Measurements from ENCODE around the gene FAM25A.
"Not testable (repeated sequence)": the region's sequence is repeated elsewhere in the genome, so short reads cannot be mapped to it uniquely, and the experiment has no call there.

Gene FAM25A

DNA sequence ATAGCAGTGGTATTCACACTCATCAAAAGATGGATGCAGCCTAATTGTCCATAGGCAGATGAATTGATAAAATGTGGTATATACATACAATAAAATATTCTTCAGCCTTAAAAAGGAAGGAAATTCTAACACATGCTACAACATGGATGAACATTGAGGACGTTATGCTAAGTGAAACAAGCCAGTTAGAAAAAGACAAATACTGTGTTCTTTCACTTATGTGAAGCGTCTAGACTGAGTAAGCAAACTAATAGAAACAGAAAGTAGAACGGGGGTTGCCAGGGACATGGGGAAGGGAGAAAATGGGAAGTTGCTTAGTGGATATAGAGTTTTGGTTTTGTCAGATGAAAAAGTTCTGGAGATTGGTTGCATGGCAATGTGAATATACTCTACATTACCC is 6.6 kb upstream of the FAM25A start:
- DNase-seq (ENCODE audit: low read depth) = not testable (repeated sequence)

DNA sequence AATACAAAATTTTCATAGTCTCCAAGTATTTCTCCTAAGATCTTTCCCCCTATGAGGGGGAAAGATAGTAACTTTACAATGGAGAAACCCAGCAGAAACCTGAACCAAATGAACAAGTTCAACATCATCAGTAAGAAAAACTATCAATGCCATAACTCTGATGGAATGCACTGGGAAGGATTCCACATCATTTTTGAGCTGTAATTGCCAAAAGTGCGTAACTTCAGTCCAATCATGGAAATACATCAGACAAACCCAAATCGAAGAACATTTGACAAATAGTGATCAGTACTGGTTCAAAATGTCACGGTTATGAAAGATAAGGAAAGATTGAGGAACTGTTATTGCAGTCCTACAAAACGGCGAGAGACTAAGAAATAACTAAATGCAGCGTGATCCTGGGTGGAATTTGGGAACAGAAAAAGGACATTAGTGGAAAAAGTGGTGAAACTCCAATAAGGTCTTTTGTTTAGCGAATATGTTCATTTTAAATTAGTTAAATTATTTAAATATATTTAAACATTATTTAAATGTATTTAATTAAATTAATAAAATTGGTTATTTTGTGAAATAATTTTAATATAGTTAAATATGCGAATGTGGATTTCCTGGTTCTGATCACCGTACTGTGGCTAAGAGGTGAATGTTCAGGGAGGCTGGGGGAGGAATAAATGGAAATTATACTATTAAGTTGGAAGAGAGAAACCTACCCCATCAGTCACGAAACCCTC is 4.9 kb upstream of the FAM25A start:
- not testable (repeated sequence) for DNase-seq (ENCODE audit: low read depth)

DNA sequence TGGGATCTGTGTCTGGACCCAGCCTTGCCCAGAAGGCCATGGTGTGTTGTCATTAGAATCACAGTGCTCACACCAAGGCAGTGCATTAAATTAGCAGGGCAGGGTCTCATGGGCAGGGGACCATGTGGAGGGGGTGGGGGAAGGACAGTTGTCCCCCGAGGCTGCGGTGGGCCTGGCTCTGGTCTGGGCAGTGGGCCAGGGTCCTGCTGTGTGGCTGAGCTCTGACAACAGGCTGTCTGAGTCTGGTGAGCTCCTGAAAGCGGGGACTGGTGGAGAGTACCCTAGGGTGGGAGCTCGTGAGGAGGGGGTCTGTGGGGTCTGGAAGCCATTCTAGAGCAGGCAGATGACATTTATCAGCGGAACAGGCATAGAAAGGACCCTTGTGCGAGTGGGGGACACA is 2.0 kb upstream of the FAM25A start:
- DNase-seq (ENCODE audit: low read depth) = not testable (repeated sequence)

DNA sequence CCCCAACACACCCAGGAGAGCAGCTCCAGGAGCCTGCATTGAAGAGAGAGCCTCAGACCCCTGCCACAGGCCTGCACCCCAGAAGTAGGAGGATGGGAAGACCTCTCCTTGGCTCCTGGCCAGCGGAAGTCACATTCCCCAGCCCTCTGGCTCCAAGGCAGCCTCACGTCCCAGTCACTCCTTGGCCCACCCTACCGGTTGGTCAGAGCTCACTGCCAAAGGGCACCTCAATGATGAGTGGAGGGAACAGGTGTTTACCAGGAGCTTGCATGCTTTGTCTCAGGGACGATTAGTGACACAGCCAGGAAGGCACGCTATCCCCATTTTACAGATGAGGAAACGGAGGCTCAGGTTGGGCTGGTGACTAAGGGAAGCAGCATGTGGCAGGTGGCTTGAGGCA is 1.0 kb upstream of the FAM25A start:
- DNase-seq (ENCODE audit: low read depth) = not testable (repeated sequence)

DNA sequence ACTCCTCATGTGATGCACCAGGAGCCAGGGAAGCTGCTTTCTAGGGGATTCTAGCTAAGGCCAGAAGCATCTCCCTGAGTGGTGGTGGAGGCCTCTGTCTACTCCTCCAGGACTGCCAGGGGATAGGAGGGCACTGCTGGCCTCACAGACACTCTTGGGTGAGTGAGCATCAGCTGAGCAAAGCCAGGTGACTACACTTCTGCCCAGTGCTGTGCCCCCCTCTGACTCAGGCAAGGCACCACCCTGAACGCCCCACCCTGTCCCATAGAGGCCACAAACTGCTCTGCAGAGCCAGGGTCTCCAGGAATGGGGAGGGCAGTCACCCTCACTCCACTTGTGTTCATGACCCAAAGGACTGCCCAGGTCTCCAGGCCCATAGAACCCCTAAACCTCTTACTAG is 590 bp upstream of the FAM25A start:
- not testable (repeated sequence) for DNase-seq (ENCODE audit: low read depth)

DNA sequence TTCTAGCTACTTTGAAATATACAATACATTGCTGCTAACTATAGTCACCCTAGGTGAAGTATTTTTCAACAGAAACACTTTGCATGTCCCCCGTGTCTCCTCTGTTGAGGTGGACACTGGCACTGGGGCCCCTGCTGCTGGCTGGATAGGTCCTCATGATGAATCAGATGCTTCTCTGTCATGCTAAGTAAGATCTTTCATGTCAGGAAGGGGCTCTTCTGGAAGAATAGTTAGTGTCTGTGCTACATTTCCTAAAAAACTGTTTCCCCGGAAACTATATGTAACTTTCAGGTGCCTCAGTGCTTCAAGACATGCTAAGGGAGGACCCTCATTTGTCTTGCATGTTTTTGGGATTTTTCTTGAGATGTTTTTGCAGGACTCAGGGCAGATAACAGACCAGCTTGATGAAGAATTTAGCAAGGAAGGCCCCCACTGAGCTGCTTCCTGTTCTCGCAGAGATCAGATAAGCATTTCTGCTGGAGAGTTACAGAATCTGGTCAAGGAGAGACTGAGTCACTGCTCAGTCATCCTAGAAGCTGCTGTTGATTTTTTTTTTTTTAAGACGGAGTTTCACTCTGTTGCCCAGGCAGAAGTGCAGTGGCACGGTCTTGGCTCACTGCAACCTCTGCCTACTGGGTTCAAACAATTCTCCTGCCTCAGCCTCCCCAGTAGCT is 5.3 kb downstream of the FAM25A start:
- DNase-seq (ENCODE audit: low read depth) = not testable (repeated sequence)

DNA sequence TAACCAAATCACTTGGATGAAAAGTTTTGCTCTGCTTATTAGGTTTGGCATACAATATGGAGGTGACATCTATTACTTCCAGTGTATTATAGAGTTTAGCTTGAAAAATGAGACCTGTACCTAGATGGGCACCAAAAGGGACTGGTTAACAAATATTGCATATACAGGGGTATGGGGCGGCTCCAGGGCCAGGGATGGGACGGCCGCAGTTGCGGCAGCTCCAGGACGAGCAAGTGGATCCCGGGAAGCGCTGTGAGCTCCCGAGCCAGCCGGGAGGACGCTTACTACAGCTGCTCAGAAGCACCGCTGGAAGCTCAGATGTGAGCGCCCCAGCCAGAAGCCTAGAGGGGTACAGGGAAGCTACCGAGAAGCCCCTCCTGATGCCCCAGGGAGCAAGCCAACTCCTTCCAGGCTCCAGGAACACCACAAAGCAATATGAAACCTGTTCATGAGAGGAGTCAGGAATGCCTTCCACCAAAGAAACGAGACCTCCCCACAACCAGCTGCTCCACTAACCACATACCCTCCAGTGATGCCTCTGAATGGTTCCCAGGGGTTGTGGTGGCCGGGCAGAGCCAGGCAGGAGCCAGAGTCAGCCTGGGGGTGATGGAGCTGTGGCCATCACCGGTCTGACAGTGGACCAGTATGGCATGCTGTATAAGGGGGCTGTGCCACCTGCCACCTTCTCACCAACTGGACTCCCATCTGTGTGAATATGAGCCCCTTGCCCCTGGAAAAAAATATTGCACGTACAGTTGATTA is 6.8 kb downstream of the FAM25A start:
- DNase-seq (ENCODE audit: low read depth) = not testable (repeated sequence)

DNA sequence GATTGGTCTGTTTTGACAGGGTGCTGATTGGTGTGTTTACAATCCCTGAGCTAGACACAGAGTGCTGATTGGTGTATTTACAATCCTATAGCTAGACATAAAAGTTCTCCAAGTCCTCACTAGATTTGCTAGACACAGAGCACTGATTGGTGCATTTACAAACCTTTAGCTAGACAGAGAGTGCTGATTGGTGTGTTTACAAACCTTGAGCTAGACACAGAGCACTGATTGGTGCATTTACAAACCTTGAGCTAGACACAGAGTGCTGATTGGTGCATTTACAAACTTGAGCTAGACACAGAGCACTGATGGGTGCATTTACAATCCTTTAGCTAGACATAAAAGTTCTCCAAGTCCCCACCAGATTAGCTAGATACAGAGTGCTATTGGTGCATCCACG is 10.3 kb downstream of the FAM25A start:
- DNase-seq (ENCODE audit: low read depth) = not testable (repeated sequence)

DNA sequence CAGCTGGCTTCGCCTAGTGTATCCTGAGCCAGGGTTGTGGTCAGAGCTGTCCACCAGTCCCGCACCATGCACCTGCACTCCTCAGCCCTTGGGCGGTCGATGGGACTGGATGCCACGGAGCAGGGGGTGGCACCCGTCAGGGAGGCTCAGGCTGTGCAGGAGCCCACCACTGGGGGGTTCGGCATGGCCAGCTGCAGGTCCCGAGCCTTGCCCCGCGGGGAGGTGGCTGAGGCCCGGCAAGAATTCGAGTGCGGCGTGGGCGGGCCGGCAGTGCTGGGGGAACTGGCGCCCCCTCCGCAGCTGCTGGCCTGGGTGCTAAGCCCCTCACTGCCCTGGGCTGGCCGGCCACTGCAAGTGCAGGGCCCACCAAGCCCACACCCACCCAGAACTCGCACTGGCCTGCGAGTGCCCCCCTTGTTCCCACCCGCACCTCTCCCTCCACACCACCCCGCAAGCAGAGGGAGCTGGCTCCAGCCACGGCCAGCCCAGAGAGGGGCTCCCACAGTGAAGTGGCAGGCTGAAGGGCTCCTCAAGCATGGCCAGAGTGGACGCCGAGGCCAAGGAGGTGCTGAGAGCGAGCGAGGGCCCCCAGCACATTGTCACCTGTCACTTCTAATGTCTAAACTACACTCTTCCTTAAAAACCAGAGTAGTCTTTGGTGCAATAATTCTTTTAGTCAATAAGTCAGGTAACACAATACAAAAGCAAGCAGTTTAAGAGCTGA is 11.0 kb downstream of the FAM25A start:
- DNase-seq (ENCODE audit: low read depth) = no peak

DNA sequence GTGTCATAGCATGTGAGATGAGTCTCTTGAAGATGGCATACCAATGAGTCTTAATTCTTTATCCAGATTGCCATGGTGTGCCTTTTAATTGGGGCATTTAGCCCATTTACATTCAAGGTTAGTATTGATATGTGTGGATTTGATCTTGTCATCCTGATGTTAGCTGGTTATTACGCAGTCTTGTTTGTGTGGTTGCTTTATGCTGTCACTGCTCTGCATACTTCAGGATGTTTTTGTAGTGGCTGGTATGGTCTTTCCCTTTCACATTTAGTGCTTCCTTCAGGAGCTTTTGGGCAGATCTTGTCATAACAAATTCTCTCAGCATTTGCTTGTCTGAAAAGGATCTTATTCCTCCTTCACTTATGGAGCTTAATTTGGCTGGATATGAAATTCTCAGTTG is 16.5 kb downstream of the FAM25A start:
- no peak for DNase-seq (ENCODE audit: low read depth)

DNA sequence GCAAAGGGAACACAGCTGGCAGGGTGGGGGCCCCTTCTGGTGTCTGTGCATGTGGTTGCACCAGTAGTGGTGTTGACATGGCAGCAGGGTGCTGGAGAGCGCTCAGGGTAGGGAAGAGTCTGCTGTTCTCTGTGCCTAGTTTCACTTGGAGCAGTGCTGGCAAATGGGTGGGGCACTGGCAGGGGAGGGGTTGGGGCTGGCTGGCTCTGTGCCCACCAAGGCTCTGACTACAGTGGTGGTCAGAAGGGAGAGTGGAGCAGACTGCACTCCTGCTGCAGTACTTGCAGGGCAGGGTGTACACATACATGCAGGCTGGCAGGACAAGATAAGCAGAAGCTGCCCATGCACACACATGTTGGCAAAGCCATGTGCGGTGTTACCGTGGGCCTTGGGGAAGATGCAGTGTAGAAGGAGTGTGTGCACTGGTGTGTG is 18.2 kb downstream of the FAM25A start:
- DNase-seq (ENCODE audit: low read depth) = no peak

DNA sequence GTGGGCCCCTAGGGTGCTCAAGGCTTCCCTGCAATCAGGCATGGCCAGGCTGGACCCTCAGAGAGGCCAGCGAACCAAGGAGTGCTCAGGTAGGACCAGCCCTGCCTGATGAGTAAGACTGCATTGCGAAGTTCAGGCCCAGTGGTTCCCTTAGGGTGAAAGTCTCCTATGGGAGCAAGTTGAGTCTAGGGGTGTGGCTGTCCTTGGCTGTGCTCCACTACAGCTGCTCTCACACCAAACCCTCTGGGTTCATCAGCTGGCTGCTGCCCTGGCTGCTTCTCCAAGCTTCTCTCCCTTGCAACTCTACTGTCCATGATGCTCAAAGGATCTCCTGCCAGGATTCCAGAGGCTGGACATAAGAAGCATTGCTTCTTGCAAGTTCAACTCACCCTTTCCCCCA is 18.7 kb downstream of the FAM25A start:
- DNase-seq (ENCODE audit: low read depth) = no peak

DNA sequence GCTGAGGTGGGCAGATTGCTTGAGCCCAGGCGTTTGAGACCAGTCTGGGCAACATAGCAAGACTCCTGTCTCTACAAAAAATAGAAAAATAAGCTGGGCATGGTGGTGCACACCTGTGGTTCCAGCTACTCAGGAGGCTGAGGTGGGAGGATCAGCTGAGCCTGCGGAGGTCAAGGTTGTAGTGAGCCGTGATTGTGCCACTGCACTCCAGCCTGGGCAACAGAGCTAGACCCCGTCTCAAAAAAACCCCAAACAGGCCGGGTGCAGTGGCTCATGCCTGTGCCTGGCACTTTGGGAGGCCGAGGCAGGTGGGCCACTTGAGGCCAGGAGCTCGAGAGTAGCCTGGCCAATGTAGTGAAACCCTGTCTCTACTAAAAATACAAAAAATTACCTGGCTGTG is 23.5 kb downstream of the FAM25A start:
- DNase-seq (ENCODE audit: low read depth) = not testable (repeated sequence)

DNA sequence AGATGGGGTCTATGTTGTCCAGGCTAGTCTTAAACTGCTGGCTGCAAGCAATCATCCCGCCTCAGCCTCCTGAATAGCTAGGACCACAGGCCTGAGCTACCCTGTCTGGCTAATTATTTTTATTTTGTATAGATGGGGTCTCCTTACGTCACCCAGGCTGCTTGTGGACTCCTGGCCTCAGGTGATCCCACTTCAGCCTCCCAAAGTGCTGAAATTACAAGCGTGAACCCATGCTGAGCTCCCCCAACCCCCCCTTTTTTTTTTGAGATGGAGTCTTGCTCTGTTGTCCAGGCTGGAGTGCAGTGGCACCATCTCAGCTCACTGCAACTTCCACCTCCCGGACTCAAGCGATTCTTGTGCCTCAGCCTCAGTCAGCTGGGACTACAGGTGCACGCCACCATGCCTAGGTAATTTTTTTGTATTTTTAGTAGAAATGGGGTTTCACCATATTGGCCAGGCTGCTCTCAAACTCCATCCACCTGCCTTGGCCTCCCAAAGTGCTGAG is 25.4 kb downstream of the FAM25A start:
- DNase-seq (ENCODE audit: low read depth) = no peak

DNA sequence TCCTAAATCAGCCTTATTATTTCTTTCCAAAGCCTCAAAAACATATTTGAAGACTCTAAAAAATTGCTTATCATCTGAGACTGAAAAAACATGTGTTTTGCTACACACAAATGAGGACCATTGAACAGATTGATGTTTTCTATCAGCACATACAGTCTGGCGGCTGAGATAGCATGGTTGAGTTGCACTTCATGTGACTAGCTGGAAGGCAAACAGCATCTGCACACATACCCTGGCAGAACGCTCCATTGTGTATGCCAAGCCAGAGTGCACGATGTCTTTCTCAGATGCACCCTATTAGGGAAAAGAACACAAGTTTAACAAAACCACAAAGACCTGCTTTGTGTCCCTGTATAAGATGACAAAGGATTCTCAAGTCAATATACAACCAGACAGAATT is 33.0 kb downstream of the FAM25A start:
- DNase-seq (ENCODE audit: low read depth) = no peak

DNA sequence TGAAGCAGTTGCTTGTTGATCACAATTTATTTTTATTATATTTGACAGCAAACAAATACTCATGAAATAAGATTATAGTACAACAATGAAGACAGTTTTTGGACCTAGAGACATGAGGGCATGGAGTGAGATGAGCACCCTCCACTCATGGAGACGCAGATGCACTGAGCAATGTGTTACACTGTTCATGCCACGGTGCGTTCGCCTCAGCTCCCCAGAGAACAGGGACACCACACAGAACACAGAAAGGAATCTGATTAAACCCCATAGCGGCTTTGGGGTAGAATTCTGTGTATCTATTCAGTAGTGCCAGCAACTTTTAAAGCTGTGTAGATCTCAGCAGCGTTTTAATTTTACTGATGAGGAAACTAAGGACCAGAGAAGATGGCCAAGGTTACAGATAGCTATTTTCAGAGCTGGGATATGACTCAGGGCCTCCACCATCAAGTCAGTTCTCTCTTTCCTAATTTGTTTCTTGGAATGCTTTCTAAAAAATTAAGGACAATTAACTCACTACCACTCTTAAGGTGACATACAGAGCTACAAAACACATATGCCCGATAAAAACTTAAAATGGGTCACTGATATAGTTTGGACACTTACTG is 33.6 kb downstream of the FAM25A start:
- no peak for DNase-seq (ENCODE audit: low read depth)

DNA sequence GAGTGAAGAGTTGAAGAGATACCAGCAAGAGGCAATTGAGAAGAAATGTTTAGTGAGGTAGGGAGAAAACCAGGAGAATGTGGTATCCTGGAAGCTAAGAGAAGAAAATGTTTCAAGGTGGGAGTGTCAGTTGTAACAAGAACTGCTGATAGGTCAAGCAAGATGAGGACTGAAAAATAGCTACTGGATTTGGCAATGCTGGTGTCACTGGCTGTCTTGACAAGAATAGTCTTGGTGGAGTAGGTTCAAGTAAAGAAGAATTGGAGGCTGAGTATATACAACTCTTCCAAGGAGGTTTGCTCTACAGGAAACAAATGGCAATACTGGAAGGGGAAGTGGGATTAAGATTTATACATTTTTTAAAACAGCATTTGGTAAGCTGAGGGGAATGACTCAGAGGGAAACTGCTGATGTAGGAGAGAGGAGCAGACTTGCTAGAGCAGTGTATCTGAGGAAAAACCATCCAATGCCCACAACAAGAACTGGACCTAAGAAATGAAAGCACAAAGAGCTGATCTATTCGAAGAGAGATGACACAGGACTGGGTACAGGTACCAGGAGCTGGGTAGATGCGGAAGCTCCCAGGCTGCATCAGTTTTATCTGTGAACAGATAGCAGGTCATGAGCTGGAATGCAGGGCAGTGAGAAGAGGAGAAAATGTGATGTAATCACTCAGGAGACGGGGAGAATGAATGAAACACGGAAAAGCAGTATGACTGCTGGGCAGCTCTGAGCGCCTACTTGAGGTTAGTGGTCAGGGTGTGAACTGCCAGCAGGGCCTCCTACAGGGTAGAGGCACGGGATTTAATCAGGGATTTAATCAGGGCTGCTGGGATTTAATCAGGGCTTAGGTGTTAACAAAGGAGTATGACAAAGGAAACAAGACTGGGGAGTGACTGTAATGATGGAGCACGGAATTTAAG is 34.5 kb downstream of the FAM25A start:
- DNase-seq (ENCODE audit: low read depth) = no peak

DNA sequence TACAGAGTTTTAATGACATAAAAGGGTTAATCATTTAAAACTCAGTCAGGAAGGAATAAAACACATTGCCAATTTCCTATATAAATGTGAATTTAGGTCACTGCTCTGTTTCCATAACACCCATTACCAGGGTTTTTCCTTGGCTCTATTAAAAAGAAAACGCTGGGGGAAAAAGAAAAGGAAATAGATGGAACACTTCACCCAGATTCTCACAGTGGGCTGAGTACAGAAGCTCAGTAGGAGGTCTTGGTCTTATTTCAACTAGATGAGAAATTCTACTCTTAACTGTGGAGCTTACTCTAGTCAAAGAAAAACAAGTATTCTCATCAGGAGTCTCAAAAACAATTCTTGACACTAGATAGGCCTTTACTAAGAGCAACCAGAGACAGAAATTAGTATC is 38.1 kb downstream of the FAM25A start:
- no peak for DNase-seq (ENCODE audit: low read depth)

DNA sequence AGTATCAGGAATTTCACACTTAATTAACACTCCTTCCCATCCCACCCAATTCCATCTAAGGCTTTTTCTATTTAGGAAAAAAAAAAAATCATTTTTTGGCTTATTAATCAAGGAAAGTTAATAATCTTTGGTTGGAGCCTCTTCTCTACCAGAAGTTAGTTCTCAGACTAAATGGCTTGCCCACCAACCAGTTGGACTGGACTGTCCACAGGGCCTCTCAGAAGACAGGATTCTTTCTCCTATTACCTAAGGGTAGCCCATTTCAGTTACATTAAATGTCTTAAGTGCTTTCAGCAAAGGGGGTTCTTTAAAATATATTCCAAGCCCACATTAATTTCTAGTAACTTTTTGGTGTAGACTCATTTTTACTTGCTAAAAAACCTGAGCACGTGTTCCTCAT is 39.3 kb downstream of the FAM25A start:
- no peak for DNase-seq (ENCODE audit: low read depth)

DNA sequence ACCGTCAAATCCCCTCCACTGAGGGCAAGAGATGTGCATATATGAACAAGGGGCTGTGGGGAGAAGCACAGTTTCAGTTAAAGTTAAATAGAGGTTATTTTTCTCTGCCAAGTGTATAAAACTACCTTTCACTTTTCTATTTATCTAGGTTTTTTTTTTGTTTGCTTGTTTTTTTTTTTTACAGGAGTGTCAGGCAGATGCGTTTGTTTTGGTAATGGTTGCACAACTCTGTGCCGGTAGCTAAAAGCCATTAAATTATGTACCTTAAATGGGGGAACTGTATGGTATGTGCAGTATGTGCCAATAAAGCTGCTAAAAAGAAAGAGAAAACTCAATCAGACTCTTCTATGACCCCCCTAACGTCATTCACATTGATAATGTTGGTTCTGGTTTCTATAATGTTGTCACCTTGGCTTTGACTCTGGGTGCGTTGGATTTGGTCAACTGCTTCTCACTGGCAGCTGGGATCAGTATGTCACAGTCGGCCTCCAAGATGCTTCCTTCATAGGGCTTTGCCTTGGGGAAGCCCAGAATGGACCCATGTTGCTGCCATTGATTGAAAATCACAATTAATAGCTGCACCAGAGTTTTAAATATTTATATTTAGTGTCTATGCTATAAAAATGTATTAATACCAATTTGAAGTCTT is 40.3 kb downstream of the FAM25A start:
- no peak for DNase-seq (ENCODE audit: low read depth)

Data from T follicular helper cell (primary cell).